GM23338 (cell line): ENCODE data around the gene MS4A8. TPM values are rescaled to one million over a fixed set of nuclear protein-coding genes. Genes with fewer than 3 reads are reported as not detected.
"Not testable (repeated sequence)": the region's sequence is repeated elsewhere in the genome, so short reads cannot be mapped to it uniquely, and the experiment has no call there.

Experiments
- ATAC-seq: fragments of 200-7000 bp; cut with Tn5 transposase; 3 replicates; pipeline ENCODE4 v1.9.1; 2020
- DNase-seq: peaks from one replicate; pipeline ENCODE4 v3.0.0-alpha.2; 2015; ENCODE audit warnings: low spot score
- H2AFZ ChIP-seq: fragments of 200-600 bp; sonication (generic); 2 replicates; pipeline ENCODE4 v1.8.0; 2016; ENCODE audit warnings: antibody characterized with exemption, mild to moderate bottlenecking, moderate library complexity
- H3F3A ChIP-seq: fragments of 200-600 bp; sonication (generic); replicated peaks from 2 replicates; pipeline ENCODE4 v1.8.0; 2017; ENCODE audit warnings: antibody characterized with exemption, mixed run types, low read depth
- H3K27ac ChIP-seq: fragments of 200-600 bp; sonication (generic); 2 replicates; pipeline ENCODE4 v1.6.1; 2016; ENCODE audit warnings: low read depth
- H3K27me3 ChIP-seq: fragments of 200-600 bp; sonication (generic); 2 replicates; pipeline ENCODE4 v1.8.0; 2016; ENCODE audit warnings: mild to moderate bottlenecking, mixed run types, moderate library complexity; ENCODE audit not compliant: insufficient read depth
- H3K36me3 ChIP-seq: fragments of 200-600 bp; sonication (generic); 2 replicates; pipeline ENCODE4 v1.8.0; 2016; ENCODE audit warnings: mild to moderate bottlenecking; ENCODE audit not compliant: insufficient read depth
- H3K4me1 ChIP-seq: fragments of 200-600 bp; sonication (generic); 2 replicates; pipeline ENCODE4 v1.8.0; 2016; ENCODE audit warnings: mild to moderate bottlenecking, moderate library complexity; ENCODE audit not compliant: insufficient read depth
- H3K4me2 ChIP-seq: fragments of 200-600 bp; sonication (generic); 2 replicates; pipeline ENCODE4 v1.7.1; 2017; ENCODE audit warnings: mixed run types
- H3K4me3 ChIP-seq: fragments of 200-600 bp; sonication (generic); 2 replicates; pipeline ENCODE4 v1.6.1; 2016; ENCODE audit warnings: mixed run types
- H3K79me2 ChIP-seq: fragments of 200-600 bp; sonication (generic); replicated peaks from 2 replicates; pipeline ENCODE4 v1.8.0; 2017; ENCODE audit warnings: mild to moderate bottlenecking; ENCODE audit not compliant: insufficient read depth
- H3K9me2 ChIP-seq: fragments of 200-600 bp; sonication (generic); 2 replicates; pipeline ENCODE4 v1.8.0; 2017; ENCODE audit not compliant: insufficient read depth
- H4K20me1 ChIP-seq: fragments of 200-600 bp; sonication (generic); replicated peaks from 2 replicates; pipeline ENCODE4 v1.8.0; 2017; ENCODE audit warnings: mild to moderate bottlenecking; ENCODE audit not compliant: insufficient read depth
- H3K27ac Mint-ChIP-seq: 2 replicates; pipeline ENCODE4 v1.8.0; 2020; ENCODE audit warnings: inconsistent platforms, mild to moderate bottlenecking, moderate library complexity, mixed read lengths
- H3K27me3 Mint-ChIP-seq: 3 replicates; pipeline ENCODE4 v1.8.0; 2022; ENCODE audit warnings: low read depth, mild to moderate bottlenecking, moderate library complexity, mixed read lengths, inconsistent platforms; ENCODE audit not compliant: insufficient read depth, poor library complexity
- H3K36me3 Mint-ChIP-seq: 3 replicates; pipeline ENCODE4 v1.8.0; 2021; ENCODE audit warnings: low read depth, mild to moderate bottlenecking, inconsistent platforms, moderate library complexity, mixed read lengths
- H3K4me1 Mint-ChIP-seq: 3 replicates; pipeline ENCODE4 v1.8.0; 2020; ENCODE audit warnings: mild to moderate bottlenecking, inconsistent platforms, mixed read lengths
- H3K4me3 Mint-ChIP-seq: 3 replicates; pipeline ENCODE4 v1.8.0; 2021; ENCODE audit warnings: moderate library complexity, mild to moderate bottlenecking, inconsistent platforms, mixed read lengths
- H3K9me3 Mint-ChIP-seq: 3 replicates; pipeline ENCODE4 v1.8.0; 2020; ENCODE audit warnings: moderate library complexity, mild to moderate bottlenecking, inconsistent platforms, mixed read lengths
- CREB1 ChIP-seq: fragments of 250-450 bp; sonication (Bioruptor Pico); IDR thresholded peaks from 2 replicates; pipeline ENCODE4 v1.5.0; 2020; ENCODE audit warnings: low read depth, mild to moderate bottlenecking, moderate library complexity
- CTCF ChIP-seq, 2 experiments: fragments of 200-600 bp in 1 of 2; sonication (generic) in 1 of 2; conservative IDR thresholded peaks; 2 replicates each; pipeline versions ENCODE4 v1.5.1 to v1.6.1; 2016 to 2017; ENCODE audit warnings: antibody characterized with exemption in 2 of 2, low read depth in 2 of 2, mild to moderate bottlenecking in 2 of 2, moderate library complexity in 1 of 2
- ETS1 ChIP-seq: IDR thresholded peaks from 2 replicates; pipeline ENCODE4 v1.6.1; 2016; ENCODE audit warnings: antibody characterized with exemption
- EZH2 ChIP-seq: fragments of 200-600 bp; sonication (generic); IDR thresholded peaks from one replicate; pipeline ENCODE4 v1.8.0; 2017; ENCODE audit warnings: antibody characterized with exemption, mild to moderate bottlenecking, low read depth; ENCODE audit not compliant: unreplicated experiment
- EZH2phosphoT487 ChIP-seq: fragments of 200-600 bp; sonication (generic); IDR thresholded peaks from one replicate; pipeline ENCODE4 v1.8.1; 2018; ENCODE audit warnings: antibody characterized with exemption; ENCODE audit not compliant: unreplicated experiment
- JUNB ChIP-seq: IDR thresholded peaks from one replicate; pipeline ENCODE4 v1.6.1; 2016; ENCODE audit warnings: antibody characterized with exemption; ENCODE audit not compliant: unreplicated experiment
- NANOG ChIP-seq: IDR thresholded peaks from 2 replicates; pipeline ENCODE4 v1.6.1; 2016; ENCODE audit warnings: antibody characterized with exemption, borderline replicate concordance
- POLR2AphosphoS5 ChIP-seq: IDR thresholded peaks from 2 replicates; pipeline ENCODE4 v1.6.1; 2016; ENCODE audit warnings: antibody characterized with exemption, low read depth
- REST ChIP-seq: IDR thresholded peaks from one replicate; pipeline ENCODE4 v1.6.1; 2018; ENCODE audit warnings: antibody characterized with exemption; ENCODE audit not compliant: unreplicated experiment
- STAT1 ChIP-seq: IDR thresholded peaks from one replicate; pipeline ENCODE4 v1.6.1; 2016; ENCODE audit warnings: antibody characterized with exemption; ENCODE audit not compliant: unreplicated experiment
- ZNF114 ChIP-seq: fragments of 250-450 bp; sonication (Bioruptor Pico); IDR thresholded peaks from 2 replicates; pipeline ENCODE4 v1.5.0; 2020; ENCODE audit warnings: mild to moderate bottlenecking, moderate library complexity
- ZNF331 ChIP-seq: fragments of 250-450 bp; sonication (Bioruptor Pico); IDR thresholded peaks from 2 replicates; pipeline ENCODE4 v1.5.0; 2020; ENCODE audit warnings: low read depth, mild to moderate bottlenecking, moderate library complexity
- polyA plus RNA-seq: library from polyadenylated mRNA; unstranded; fragments of >200 nt; fragmentation: Nextera tagmentation; extraction: Ambion mirVana; gene quantifications from 2 replicates; pipeline ENCODE4 v1.2.1, GENCODE V29; 2016
- total RNA-seq: library from RNA; depleted of rRNA; stranded (reverse); fragments of >200 nt; shearing (Covaris generic); gene quantifications from 2 replicates; pipeline ENCODE4 v1.2.3, GENCODE V29; 2014

The MS4A8 gene
- total and polyA plus RNA-seq, 2 experiments from 2014 or later, result not detected

GRCh38 chr11:60758671-60759070 is 59.3 kb downstream of the MS4A8 start:
- not testable (repeated sequence) for H3K9me3 Mint-ChIP-seq, H3K4me3 ChIP-seq, H4K20me1 ChIP-seq, H3F3A ChIP-seq, H2AFZ ChIP-seq, H3K36me3 Mint-ChIP-seq, H3K4me3 Mint-ChIP-seq, H3K27me3 ChIP-seq, H3K79me2 ChIP-seq, H3K27ac ChIP-seq, H3K4me1 Mint-ChIP-seq, H3K27ac Mint-ChIP-seq, H3K27me3 Mint-ChIP-seq, DNase-seq, H3K4me1 ChIP-seq, H3K36me3 ChIP-seq, H3K9me2 ChIP-seq, H3K4me2 ChIP-seq, ATAC-seq

- not testable (repeated sequence) for H3K79me2 ChIP-seq, H4K20me1 ChIP-seq, H3K27me3 ChIP-seq, H3K9me2 ChIP-seq, H3K27me3 Mint-ChIP-seq, H3K4me3 Mint-ChIP-seq, H3K4me3 ChIP-seq, H3K27ac ChIP-seq, H2AFZ ChIP-seq, H3F3A ChIP-seq, H3K4me1 Mint-ChIP-seq, H3K36me3 ChIP-seq, H3K36me3 Mint-ChIP-seq, H3K27ac Mint-ChIP-seq, ATAC-seq, DNase-seq, H3K4me1 ChIP-seq, H3K4me2 ChIP-seq
- peaks cover 10% of the 10 kb centered on the region; the same call in 2 of the 3 replicates for H3K9me3 Mint-ChIP-seq
Observed at GRCh38 chr11:60759438-60760225, 60.2 kb downstream of the MS4A8 start.

- H3F3A ChIP-seq, result no peaks in the 10 kb centered on the region
- no peaks in the 10 kb centered on the region for H4K20me1 ChIP-seq
- H3K27ac ChIP-seq, result no peak overlapping the region
- Mint-ChIP-seq H3K4me1 (peaks cover 6% of the 10 kb centered on the region; the same call in 2 of the 3 replicates), H3K27me3 (peaks cover 2% of the 10 kb centered on the region), H3K36me3 (no peaks in the 10 kb centered on the region), H3K9me3 (peaks cover 10% of the 10 kb centered on the region; the same call in 2 of the 3 replicates), H3K27ac (no peak overlapping the region), H3K4me3 (no peak overlapping the region)
- no peaks in the 10 kb centered on the region for H3K79me2 ChIP-seq
- no peak overlapping the region for H3K4me3 ChIP-seq
- DNase-seq, result no peak
- H3K4me1 ChIP-seq, result no peaks in the 10 kb centered on the region
- 0 out of 2 replicates have a peak, but pooled peaks cover under 1% of the 10 kb centered on the region for H3K27me3 ChIP-seq
- no peak overlapping the region for H3K4me2 ChIP-seq
- no peak overlapping the region for H2AFZ ChIP-seq
- no peaks in the 10 kb centered on the region for H3K36me3 ChIP-seq
- H3K9me2 ChIP-seq, result no peaks in the 10 kb centered on the region
- no peak for ATAC-seq
- TF ChIP-seq CTCF (conservative IDR thresholded peaks at IDR 0.05; ENCODE audit: low read depth in 2 of 2) (no peak), JUNB (no peak), ZNF114 (no peak), POLR2AphosphoS5 (no peak), STAT1 (no peak), EZH2phosphoT487 (no peak), EZH2 (no peak), ETS1 (no peak), NANOG (no peak), CREB1 (CRISPR knock-in tag) (no peak), REST (no peak), ZNF331 (CRISPR knock-in tag) (no peak)
Observed at GRCh38 chr11:60761436-60762190, 62.2 kb downstream of the MS4A8 start.
